OCI-LY1 (cell line): ENCODE measurements around the gene NDC1.

Experiments
- EZH2 ChIP-seq: fragments of 200-600 bp; sonication (generic), shearing (Covaris generic); IDR thresholded peaks from 2 replicates; pipeline ENCODE4 v1.8.0; 2017; ENCODE audit warnings: borderline replicate concordance, mixed run types, mild to moderate bottlenecking, antibody characterized with exemption, low read length, moderate library complexity, mixed read lengths
- TF ChIP-seq, protein P1 (sequence below): fragments of 200-600 bp; sonication (generic), shearing (Covaris generic); IDR thresholded peaks from 2 replicates; pipeline ENCODE4 v1.5.1; 2017; ENCODE audit warnings: mild to moderate bottlenecking, antibody characterized with exemption, low read length, moderate library complexity, mixed read lengths

DNA sequence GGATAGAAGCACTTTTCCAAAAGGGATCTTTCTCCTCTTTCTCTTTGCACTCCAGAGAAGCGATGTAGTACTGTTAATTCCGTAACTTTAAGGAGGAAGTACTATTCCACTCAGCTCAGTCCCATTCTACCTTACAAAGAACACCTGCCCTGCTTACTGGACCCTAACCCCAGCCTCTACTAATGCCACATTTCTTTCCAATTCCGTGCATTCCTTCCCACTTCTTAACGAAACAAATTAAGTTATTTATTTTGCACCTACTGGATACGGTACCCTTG lies 511 bp downstream of the NDC1 start:
- TF ChIP-seq, protein P1, sequence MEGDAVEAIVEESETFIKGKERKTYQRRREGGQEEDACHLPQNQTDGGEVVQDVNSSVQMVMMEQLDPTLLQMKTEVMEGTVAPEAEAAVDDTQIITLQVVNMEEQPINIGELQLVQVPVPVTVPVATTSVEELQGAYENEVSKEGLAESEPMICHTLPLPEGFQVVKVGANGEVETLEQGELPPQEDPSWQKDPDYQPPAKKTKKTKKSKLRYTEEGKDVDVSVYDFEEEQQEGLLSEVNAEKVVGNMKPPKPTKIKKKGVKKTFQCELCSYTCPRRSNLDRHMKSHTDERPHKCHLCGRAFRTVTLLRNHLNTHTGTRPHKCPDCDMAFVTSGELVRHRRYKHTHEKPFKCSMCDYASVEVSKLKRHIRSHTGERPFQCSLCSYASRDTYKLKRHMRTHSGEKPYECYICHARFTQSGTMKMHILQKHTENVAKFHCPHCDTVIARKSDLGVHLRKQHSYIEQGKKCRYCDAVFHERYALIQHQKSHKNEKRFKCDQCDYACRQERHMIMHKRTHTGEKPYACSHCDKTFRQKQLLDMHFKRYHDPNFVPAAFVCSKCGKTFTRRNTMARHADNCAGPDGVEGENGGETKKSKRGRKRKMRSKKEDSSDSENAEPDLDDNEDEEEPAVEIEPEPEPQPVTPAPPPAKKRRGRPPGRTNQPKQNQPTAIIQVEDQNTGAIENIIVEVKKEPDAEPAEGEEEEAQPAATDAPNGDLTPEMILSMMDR: no peak
- no peak for TF ChIP-seq EZH2
